NCI-H1694 (cell line): ENCODE measurements around the gene ACTBL2.
A peak's percentile ranks its signal among the peaks of the same experiment; 100 is the strongest.
"Not testable (repeated sequence)": the region's sequence is repeated elsewhere in the genome, so short reads cannot be mapped to it uniquely, and the experiment has no call there.

Source experiments
- DNase-seq: peaks from one replicate; lab custom pipeline; 2025; lab: John Stamatoyannopoulos, UW

ACTBL2 gene

DNA sequence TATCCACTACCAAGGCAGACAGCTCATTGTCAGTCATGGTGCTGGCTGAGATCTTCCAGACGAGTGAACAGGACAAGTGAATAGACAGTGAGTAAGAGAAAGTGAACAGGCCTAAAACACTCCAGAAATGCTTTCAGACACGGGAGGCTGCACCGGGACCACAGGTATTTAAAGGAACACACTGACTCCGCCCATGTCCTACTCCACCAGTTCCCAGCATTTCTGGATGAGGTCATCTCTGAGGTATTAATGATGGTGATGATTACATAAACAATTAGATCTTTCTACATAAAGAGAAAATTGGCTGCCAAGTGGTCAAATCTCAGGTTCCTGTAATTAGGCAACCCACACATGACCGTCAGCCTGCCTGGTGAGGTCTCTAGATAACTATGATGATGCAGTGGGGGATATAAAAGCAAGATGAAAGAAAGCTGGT, at the start of gene ACTBL2:
ACTBL2 (minus strand) TSS at position 141 of the 436 bp plus-strand sequence; CDS start at position 37, 104 bp downstream.
- DNase-seq, result no peak

DNA sequence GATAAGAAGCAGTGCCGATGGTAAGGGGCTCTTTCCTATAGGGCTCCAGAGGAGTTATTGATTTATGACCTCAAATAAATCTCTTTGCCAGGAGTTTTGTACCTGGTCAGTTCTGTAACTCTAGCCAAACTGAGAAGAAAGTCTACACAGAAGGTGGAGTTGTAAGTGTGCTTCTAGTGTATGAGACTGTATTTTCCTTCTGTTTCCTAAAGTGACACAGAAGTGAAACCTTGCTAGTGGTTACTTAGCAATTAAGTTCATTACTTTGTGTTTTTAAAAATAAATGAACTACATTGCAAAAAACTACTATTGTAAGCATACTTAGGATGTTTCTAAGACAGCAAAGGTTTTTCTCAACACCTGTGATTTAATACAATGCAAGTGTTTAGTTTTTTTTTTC, 48.7 kb upstream of the ACTBL2 start:
- DNase-seq, result no peak

DNA sequence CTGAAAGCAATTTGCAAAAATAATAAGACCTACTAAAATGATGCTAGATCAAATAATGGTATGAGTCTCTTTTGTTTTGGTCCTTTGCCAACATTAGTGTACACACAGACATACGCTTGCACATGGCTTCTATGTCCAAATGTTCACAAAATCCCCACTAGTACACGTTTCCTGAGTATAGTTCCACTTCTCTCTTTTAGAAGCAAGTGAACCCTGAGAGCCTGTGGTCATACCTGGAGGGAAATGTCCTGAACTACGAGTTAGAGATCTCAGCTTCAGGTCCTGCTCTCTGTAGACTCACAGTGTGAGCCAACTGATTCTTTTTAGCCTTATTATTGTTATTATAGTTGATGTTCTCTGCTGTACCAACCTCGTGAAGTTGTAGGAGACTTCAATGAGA, 47.3 kb upstream of the ACTBL2 start:
- no peak for DNase-seq

- DNase-seq, result no peak
These were observed 45.3 kb upstream of the ACTBL2 start for GRCh38 chr5:57527870-57528269.

GRCh38 chr5:57524348-57525060, 41.9 kb upstream of the ACTBL2 start:
- no peak for DNase-seq

DNA sequence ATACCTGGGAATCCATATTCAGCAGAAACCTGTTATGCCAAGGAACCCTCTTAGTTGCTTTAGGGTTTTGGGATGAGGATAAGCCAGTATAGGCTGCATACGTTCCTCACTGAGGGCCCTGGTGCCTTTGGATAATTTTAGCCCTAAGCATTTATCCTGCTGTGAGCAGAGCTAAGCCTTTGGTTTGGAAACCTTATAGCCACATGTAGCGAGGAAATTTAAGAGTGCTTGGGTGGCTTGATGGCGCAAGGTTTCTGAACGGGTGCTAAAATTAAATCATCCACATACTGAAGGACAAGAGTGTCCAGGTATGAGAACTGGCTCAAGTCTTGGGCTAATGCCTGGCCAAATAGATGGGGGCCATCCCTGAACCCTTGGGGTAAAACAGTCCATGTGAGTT, 39.9 kb upstream of the ACTBL2 start:
- DNase-seq, result not testable (repeated sequence)

- not testable (repeated sequence) for DNase-seq
These were observed 35.8 kb upstream of the ACTBL2 start for GRCh38 chr5:57518415-57518814.

- DNase-seq, result no peak
These were observed 34.6 kb upstream of the ACTBL2 start for GRCh38 chr5:57517250-57517649.

GRCh38 chr5:57513785-57514184, 31.2 kb upstream of the ACTBL2 start:
- no peak for DNase-seq

GRCh38 chr5:57511321-57511720, 28.7 kb upstream of the ACTBL2 start:
- no peak for DNase-seq

DNA sequence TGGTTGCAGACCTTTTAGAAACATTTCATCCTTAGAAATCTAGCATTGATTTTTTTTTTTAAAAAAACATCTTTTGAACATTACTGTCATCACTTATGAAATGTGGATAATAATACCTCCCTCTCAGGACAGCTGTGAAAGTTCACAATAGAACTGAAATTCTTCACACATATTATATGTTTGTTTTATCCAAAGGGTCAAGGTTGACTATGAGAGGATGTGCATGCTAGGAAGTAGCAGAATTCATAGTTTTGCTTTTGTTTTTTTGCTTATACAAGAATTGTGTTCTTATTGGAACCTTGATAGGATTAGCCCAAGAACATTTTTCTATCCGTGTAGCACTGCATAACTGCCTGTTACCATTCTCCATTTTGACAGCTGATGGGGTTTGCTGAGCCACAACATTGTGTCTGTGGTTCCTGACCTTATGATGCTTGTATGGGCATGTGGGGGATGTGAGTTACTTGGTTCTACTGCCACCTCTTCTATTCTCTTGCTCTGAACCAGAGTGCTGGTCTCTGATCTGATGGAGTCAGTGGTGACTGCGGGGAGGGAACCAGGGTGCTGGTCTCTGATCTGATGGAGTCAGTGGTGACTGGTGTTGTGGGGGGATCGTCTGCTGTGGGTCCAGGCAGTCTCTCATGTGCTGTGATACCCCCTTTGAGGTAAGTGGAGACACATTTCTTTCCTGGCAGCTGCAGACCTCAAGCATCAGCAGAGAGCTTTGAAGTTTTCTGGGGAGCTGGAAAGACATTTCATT, 27.1 kb upstream of the ACTBL2 start:
- no peak for DNase-seq

DNA sequence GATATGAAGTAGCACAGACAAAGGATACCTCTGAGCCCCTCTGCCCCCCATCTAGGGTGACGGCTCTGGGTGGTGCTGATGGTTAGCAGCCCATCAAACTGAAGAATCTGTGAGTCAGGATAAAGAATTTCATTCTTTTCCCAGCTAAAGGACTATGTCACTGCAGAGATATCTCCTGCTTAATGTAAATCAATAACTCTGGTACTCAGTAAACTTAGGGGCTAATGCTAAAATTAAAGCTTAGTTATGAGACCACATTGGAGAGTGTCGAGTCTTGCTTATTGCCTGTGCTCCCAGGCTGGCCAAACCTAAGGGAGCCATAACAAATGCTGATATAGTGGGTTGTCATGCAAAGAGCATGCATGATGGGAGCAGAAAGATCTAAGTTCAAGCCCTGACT, 25.6 kb upstream of the ACTBL2 start:
- no peak for DNase-seq

- DNase-seq, result no peak
These were observed 22.9 kb upstream of the ACTBL2 start for GRCh38 chr5:57505272-57506200.

GRCh38 chr5:57504357-57504756, 21.7 kb upstream of the ACTBL2 start:
- DNase-seq, result no peak

DNA sequence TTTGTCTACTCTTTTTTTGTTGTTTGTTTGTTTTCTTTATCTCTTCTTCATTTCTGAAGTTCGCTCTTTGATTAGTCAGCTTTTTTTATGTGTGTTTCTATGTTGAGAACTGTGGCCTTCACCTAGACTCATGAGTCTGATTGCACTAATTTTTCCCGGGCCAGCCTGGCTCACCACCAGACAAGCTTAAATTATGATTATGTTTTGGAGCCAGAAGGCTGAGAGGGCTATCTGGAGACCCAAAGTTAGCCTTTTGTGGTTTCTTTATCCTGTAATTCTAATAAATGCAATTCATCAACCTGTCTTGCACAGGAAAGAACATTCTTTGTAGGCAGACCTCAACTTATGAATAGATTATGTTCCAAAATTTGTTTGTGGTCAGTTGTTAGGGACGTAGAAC, 20.8 kb upstream of the ACTBL2 start:
- DNase-seq, result no peak

DNA sequence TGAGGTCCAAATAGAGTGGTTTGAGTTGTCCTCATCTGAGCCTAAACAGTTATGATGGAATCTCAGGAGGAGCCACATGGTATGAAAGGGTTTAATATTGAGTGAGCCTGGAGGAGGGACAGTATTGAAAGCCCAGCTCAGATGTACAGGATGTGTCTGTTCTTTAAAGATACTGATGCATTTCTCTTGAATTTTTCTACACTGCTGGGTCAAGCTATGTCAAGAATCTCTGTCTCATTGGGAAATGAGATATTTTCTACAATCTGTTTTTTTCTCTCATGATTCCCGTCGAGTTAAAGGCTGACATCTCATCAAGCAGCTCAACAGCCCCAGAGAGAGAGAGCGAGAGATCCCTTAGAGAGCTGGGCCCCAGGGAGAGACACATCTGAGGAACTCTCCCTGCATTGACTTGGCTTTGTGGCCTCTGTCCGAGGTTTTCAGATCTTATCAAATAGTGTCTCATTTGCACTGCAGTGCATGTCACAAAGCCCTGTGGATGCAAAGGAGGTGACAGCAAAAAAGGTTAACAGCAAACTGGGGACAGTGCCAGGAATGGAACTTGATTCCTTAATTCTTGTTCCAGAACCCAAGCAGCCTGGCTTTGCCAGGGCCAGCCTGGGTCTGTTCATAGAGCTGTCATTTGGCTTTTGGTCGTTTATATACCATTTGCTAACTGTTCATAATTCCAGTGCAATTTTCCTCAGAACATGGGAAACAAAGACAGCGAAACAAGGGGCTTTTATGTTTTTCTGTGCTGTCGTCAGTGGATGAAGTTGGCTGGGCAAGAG, 19.0 kb upstream of the ACTBL2 start:
- no peak for DNase-seq

DNA sequence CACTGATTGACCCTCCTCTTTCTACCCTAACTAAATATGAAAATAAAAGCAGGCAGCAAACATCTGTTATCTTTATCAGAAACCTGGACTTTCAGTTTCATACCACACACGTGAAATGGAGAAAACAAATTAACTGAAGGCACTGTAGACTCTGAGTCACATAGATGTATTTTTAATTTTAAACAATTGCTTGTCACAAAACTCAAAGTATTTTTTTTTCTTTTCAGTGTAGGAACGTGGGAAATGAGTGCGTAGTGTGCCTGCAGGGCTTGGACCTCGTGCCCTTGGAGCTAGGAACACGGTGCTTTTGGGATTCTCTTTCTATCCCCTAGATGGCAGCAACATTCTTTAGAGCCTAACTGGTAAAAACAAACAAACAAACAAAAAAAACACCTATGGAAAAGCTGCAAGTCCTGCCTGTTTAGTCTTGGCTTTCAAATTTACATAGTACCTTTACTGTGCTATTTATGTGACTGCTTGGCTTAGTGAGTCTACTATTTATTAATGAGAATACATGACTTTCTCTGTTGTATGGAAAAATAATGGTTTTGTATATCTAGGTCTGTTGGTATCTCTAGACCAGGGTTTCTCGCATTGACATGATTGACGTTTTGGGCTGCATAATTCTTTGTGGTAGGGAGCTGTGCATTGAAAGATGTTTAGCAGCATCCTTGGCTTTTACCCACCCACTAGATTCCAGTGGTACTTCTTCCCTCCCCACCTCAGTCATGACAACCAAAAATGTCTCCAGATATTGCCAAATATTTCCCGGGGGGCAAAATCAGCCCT, 16.8 kb upstream of the ACTBL2 start:
- peak; percentile 8 for DNase-seq

- no peak for DNase-seq
These were observed 15.1 kb upstream of the ACTBL2 start for GRCh38 chr5:57497733-57498132.

GRCh38 chr5:57495285-57496086, 12.9 kb upstream of the ACTBL2 start:
- no peak for DNase-seq
